HL-60 (cell line): ENCODE results near the gene PLA2G4E.

Source experiments
- DNase-seq, 2 experiments: peaks; one replicate each; pipeline ENCODE4 v3.0.0-alpha.2; 2010 to 2020; ENCODE audit warnings: low read depth in 1 of 2, low spot score in 1 of 2
- H3K27ac ChIP-seq: fragments of 250-450 bp; sonication (Bioruptor Pico); replicated peaks from 2 replicates; pipeline ENCODE4 v1.5.1; 2020; ENCODE audit warnings: mild to moderate bottlenecking, moderate library complexity
- H3K27me3 ChIP-seq: fragments of 250-450 bp; sonication (Bioruptor Pico); 2 replicates; pipeline ENCODE4 v1.5.1; 2021; ENCODE audit warnings: mild to moderate bottlenecking, moderate library complexity; ENCODE audit not compliant: insufficient read depth, poor library complexity, severe bottlenecking
- H3K4me3 ChIP-seq: replicated peaks from 2 replicates; pipeline ENCODE4 v1.5.1; 2011; ENCODE audit warnings: mild to moderate bottlenecking, control low read depth, low read length; ENCODE audit not compliant: insufficient read depth
- CTCF ChIP-seq: IDR thresholded peaks from one replicate; pipeline ENCODE4 v1.5.1; 2011; ENCODE audit warnings: low read length, control low read depth, inconsistent platforms; ENCODE audit not compliant: insufficient read depth
- GABPA ChIP-seq: IDR thresholded peaks from 2 replicates; pipeline ENCODE4 v1.6.1; 2012; ENCODE audit warnings: low read depth
- POLR2AphosphoS5 ChIP-seq: IDR thresholded peaks from 2 replicates; pipeline ENCODE4 v1.6.1; 2012; ENCODE audit warnings: low read depth
- REST ChIP-seq: IDR thresholded peaks from 2 replicates; pipeline ENCODE4 v1.6.1; 2012; ENCODE audit warnings: low read depth; ENCODE audit not compliant: insufficient replicate concordance
- SPI1 ChIP-seq: IDR thresholded peaks from 2 replicates; pipeline ENCODE4 v1.6.1; 2012; ENCODE audit warnings: low read depth, mild to moderate bottlenecking, borderline replicate concordance

PLA2G4E gene

GRCh38 chr15:42010434-42010833 is 10.4 kb downstream of the PLA2G4E start:
- H3K27ac ChIP-seq, result no peak overlapping the region
- DNase-seq, result no peak
- no peaks in the 10 kb centered on the region for H3K27me3 ChIP-seq
- TF ChIP-seq REST, result no peak
- no peak for TF ChIP-seq SPI1
- TF ChIP-seq CTCF, result no peak
- TF ChIP-seq POLR2AphosphoS5, result no peak
- TF ChIP-seq GABPA, result no peak
- H3K4me3 ChIP-seq, result no peak overlapping the region

- no peak overlapping the region for H3K4me3 ChIP-seq
- TF ChIP-seq REST (no peak), GABPA (no peak), POLR2AphosphoS5 (no peak)
- H3K27ac ChIP-seq, result no peak overlapping the region
- no peak for DNase-seq
- H3K27me3 ChIP-seq, result no peaks in the 10 kb centered on the region
Measured at GRCh38 chr15:42009474-42009873, 11.4 kb downstream of the PLA2G4E start.

GRCh38 chr15:42009022-42009421 is 11.8 kb downstream of the PLA2G4E start:
- no peak overlapping the region for H3K4me3 ChIP-seq
- TF ChIP-seq SPI1 (no peak), GABPA (no peak), POLR2AphosphoS5 (no peak), REST (no peak), CTCF (no peak)
- DNase-seq, result no peak
- H3K27me3 ChIP-seq, result no peaks in the 10 kb centered on the region
- no peak overlapping the region for H3K27ac ChIP-seq

GRCh38 chr15:42007386-42007785 is 13.5 kb downstream of the PLA2G4E start:
- Histone ChIP-seq H3K27ac (no peak overlapping the region), H3K4me3 (no peak overlapping the region), H3K27me3 (peaks cover 12% of the 10 kb centered on the region)
- TF ChIP-seq SPI1 (no peak), CTCF (no peak), GABPA (no peak), POLR2AphosphoS5 (no peak), REST (no peak)
- DNase-seq, result no peak
